ENCODE data around the gene PPP6R2. TPM values are rescaled to one million over a fixed set of nuclear protein-coding genes. Genes with fewer than 3 reads are reported as not detected.

The PPP6R2 gene
- total RNA-seq, 6 experiments from 2014 or later: 41.9 to 47.0 (median 43.6) TPM

- H3K4me3 Mint-ChIP-seq: no peak overlapping the region
- no peaks in the 10 kb centered on the region for H3K9me3 Mint-ChIP-seq
- no peak overlapping the region for H3K27ac Mint-ChIP-seq
- no peak for DNase-seq
- TF ChIP-seq CTCF (IDR thresholded peaks at IDR 0.05): no peak
- H3K36me3 Mint-ChIP-seq (ENCODE audit: low read depth): no peaks in the 10 kb centered on the region; the same call in 1 of the 2 replicates
- H3K27me3 Mint-ChIP-seq (ENCODE audit: insufficient read depth): peaks cover 5% of the 10 kb centered on the region; the same call in 1 of the 2 replicates
- no peaks in the 10 kb centered on the region for H3K4me1 Mint-ChIP-seq (ENCODE audit: low read depth)
These were observed 93.8 kb downstream of the PPP6R2 start for GRCh38 chr22:50436841-50437341.

- TF ChIP-seq CTCF (IDR thresholded peaks at IDR 0.05): no peak
- DNase-seq: no peak
- H3K27me3 Mint-ChIP-seq (ENCODE audit: insufficient read depth): peaks cover 8% of the 10 kb centered on the region
- H3K4me1 Mint-ChIP-seq (ENCODE audit: low read depth): no peaks in the 10 kb centered on the region
- H3K4me3 Mint-ChIP-seq: no peak overlapping the region
- no peak overlapping the region for H3K27ac Mint-ChIP-seq
- H3K36me3 Mint-ChIP-seq (ENCODE audit: low read depth): no peaks in the 10 kb centered on the region; the same call in 1 of the 2 replicates
- no peaks in the 10 kb centered on the region for H3K9me3 Mint-ChIP-seq
These were observed 94.6 kb downstream of the PPP6R2 start for GRCh38 chr22:50437511-50438304.

GRCh38 chr22:50438305-50439275, 95.5 kb downstream of the PPP6R2 start:
- peaks cover 5% of the 10 kb centered on the region; the same call in 1 of the 2 replicates for H3K4me1 Mint-ChIP-seq (ENCODE audit: low read depth)
- DNase-seq: no peak
- H3K4me3 Mint-ChIP-seq: no peak overlapping the region
- H3K9me3 Mint-ChIP-seq: no peaks in the 10 kb centered on the region
- no peak for TF ChIP-seq CTCF (IDR thresholded peaks at IDR 0.05)
- peaks cover 8% of the 10 kb centered on the region for H3K27me3 Mint-ChIP-seq (ENCODE audit: insufficient read depth)
- H3K27ac Mint-ChIP-seq: no peak overlapping the region
- H3K36me3 Mint-ChIP-seq (ENCODE audit: low read depth): no peaks in the 10 kb centered on the region; the same call in 1 of the 2 replicates

- H3K27ac Mint-ChIP-seq: no peak overlapping the region
- peaks cover 6% of the 10 kb centered on the region; the same call in 1 of the 2 replicates for H3K4me1 Mint-ChIP-seq (ENCODE audit: low read depth)
- H3K27me3 Mint-ChIP-seq (ENCODE audit: insufficient read depth): peaks cover 8% of the 10 kb centered on the region
- no peak overlapping the region for H3K4me3 Mint-ChIP-seq
- DNase-seq: no peak
- no peaks in the 10 kb centered on the region; the same call in 1 of the 2 replicates for H3K36me3 Mint-ChIP-seq (ENCODE audit: low read depth)
- no peak for TF ChIP-seq CTCF (IDR thresholded peaks at IDR 0.05)
- H3K9me3 Mint-ChIP-seq: no peaks in the 10 kb centered on the region
These were observed 96.3 kb downstream of the PPP6R2 start for GRCh38 chr22:50439314-50439870.

GRCh38 chr22:50439871-50440331, 96.8 kb downstream of the PPP6R2 start:
- Mint-ChIP-seq H3K27ac (no peak overlapping the region), H3K27me3 (ENCODE audit: insufficient read depth) (peaks cover 8% of the 10 kb centered on the region), H3K4me3 (no peak overlapping the region), H3K36me3 (ENCODE audit: low read depth) (no peaks in the 10 kb centered on the region; the same call in 1 of the 2 replicates), H3K9me3 (no peaks in the 10 kb centered on the region), H3K4me1 (ENCODE audit: low read depth) (peaks cover 11% of the 10 kb centered on the region; the same call in 1 of the 2 replicates)
- no peak for DNase-seq
- no peak for TF ChIP-seq CTCF (IDR thresholded peaks at IDR 0.05)
